GM12801 (cell line): ENCODE measurements around the gene BRIP1.

Experiments
- TF ChIP-seq, protein P1 (sequence below): IDR thresholded peaks from one replicate; pipeline ENCODE4 v1.5.1; 2011; ENCODE audit warnings: control low read depth; ENCODE audit not compliant: insufficient read length; ENCODE audit errors: extremely low read depth

The BRIP1 gene

GRCh38 chr17:61884864-61885263 is 21.5 kb upstream of the BRIP1 start:
- TF ChIP-seq, protein P1, sequence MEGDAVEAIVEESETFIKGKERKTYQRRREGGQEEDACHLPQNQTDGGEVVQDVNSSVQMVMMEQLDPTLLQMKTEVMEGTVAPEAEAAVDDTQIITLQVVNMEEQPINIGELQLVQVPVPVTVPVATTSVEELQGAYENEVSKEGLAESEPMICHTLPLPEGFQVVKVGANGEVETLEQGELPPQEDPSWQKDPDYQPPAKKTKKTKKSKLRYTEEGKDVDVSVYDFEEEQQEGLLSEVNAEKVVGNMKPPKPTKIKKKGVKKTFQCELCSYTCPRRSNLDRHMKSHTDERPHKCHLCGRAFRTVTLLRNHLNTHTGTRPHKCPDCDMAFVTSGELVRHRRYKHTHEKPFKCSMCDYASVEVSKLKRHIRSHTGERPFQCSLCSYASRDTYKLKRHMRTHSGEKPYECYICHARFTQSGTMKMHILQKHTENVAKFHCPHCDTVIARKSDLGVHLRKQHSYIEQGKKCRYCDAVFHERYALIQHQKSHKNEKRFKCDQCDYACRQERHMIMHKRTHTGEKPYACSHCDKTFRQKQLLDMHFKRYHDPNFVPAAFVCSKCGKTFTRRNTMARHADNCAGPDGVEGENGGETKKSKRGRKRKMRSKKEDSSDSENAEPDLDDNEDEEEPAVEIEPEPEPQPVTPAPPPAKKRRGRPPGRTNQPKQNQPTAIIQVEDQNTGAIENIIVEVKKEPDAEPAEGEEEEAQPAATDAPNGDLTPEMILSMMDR, result no peak

DNA sequence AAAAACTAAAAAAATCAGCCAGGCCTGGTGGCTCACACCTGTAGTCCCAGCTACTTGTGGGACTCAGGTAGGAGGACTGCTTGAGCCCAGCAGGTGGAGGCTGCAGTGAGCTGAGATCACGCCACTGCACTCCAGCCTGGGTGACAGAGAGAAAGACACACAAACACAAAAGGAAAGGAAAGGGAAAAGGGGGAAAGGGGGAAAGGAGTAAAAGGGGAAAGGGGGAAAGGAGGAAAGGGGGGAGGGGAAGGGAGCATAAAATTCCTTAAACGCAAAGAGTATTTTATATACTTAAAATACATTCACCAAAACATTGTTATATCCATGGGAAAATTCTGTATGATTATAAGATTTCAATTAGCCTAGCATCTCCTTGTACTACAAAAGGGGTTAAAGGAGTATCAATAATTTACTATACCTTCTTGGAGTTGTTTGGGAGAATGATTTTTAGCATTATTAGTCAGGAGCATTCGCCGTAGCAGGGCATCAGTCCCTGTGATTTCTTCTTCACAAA is 17.3 kb upstream of the BRIP1 start:
- TF ChIP-seq, protein P1, result no peak

DNA sequence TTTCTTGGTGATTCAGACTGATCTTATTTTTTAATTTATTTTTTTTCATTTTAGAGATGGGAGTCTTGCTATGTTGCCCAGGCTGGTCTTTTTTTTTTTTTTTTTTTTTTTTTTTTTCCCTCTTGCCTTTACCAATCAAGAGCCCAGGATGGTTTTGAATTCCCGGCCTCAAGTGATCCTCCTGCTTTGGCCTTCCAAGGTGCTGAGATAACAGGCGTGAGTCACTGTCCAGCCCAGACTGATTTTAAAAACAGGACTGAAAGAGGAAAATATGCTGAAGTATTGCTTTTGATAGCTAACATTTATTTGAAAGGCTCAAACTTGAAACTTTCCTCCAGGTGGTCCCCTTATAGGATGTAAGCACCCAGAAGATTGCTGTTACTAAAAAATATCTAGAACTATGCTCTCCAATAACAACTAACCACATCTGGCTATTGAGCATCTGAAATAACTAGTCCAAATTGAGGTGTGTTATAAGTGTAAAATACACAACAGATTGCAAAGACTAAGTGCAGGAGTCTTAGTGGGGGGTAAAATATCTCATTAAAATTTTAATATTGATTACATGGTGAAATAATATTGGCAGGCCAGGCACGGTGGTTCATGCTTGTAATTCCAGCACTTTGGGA is 15.8 kb upstream of the BRIP1 start:
- TF ChIP-seq, protein P1, result no peak

DNA sequence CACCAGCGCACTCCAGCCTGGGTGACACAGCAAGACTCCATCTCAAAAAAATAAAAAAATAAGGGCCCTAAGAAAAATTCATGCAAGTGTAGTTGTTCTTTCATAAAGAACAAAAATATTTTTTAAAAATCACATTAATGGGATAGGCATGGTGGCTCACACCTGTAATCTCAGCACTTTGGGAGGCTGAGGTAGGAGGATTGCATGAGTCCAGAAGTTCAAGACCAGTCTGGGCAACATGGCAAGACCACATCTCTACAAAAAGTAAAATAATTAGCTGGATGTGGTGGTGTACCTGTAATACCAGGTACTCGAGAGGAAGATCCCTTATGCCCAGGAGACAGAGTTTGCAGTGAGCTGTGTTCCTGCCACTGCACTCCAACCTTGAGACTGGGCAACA is 15.2 kb upstream of the BRIP1 start:
- TF ChIP-seq, protein P1, result no peak

GRCh38 chr17:61877837-61878236 is 14.5 kb upstream of the BRIP1 start:
- TF ChIP-seq, protein P1, result no peak

GRCh38 chr17:61875804-61876203 is 12.5 kb upstream of the BRIP1 start:
- TF ChIP-seq, protein P1, result no peak

GRCh38 chr17:61875285-61875684 is 12.0 kb upstream of the BRIP1 start:
- TF ChIP-seq, protein P1, result no peak
